SK-N-MC (cell line): Measurements from ENCODE around the gene MARCHF6.
"Not testable (repeated sequence)": the region's sequence is repeated elsewhere in the genome, so short reads cannot be mapped to it uniquely, and the experiment has no call there.

Source experiments
- DNase-seq: peaks from one replicate; pipeline ENCODE4 v3.0.0-alpha.2; 2011; ENCODE audit warnings: low read depth, low spot score
- H3K27ac ChIP-seq: fragments of 200-600 bp; sonication (generic); 2 replicates; pipeline ENCODE4 v1.5.1; 2016; ENCODE audit warnings: mixed run types
- H3K36me3 ChIP-seq: fragments of 200-600 bp; sonication (generic); 2 replicates; pipeline ENCODE4 v1.6.1; 2017; ENCODE audit warnings: antibody characterized with exemption, low read length, mixed read lengths; ENCODE audit not compliant: insufficient read depth
- H3K4me3 ChIP-seq: fragments of 200-600 bp; sonication (generic); 2 replicates; pipeline ENCODE4 v1.5.1; 2016
- H3K9ac ChIP-seq: fragments of 200-600 bp; sonication (generic); 2 replicates; pipeline ENCODE4 v1.8.0; 2017; ENCODE audit warnings: mixed run types, mixed read lengths; ENCODE audit not compliant: insufficient read length
- H3K9me3 ChIP-seq: fragments of 200-600 bp; sonication (generic); 2 replicates; pipeline ENCODE4 v1.6.1; 2017; ENCODE audit warnings: low read depth, mild to moderate bottlenecking, antibody characterized with exemption, low read length, moderate library complexity, mixed read lengths
- EZH2 ChIP-seq: fragments of 200-600 bp; sonication (generic); IDR thresholded peaks from one replicate; pipeline ENCODE4 v1.6.1; 2017; ENCODE audit warnings: antibody characterized with exemption
- FOXP2 ChIP-seq: optimal IDR thresholded peaks from 2 replicates; pipeline ENCODE3; 2011; ENCODE audit warnings: mild to moderate bottlenecking, moderate library complexity; ENCODE audit not compliant: insufficient read depth; ENCODE audit errors: extremely low read length, control extremely low read depth
- POLR2AphosphoS5 ChIP-seq: IDR thresholded peaks from 2 replicates; pipeline ENCODE4 v1.6.1; 2012; ENCODE audit warnings: mild to moderate bottlenecking, low read depth, low read length, borderline replicate concordance

Gene MARCHF6

DNA sequence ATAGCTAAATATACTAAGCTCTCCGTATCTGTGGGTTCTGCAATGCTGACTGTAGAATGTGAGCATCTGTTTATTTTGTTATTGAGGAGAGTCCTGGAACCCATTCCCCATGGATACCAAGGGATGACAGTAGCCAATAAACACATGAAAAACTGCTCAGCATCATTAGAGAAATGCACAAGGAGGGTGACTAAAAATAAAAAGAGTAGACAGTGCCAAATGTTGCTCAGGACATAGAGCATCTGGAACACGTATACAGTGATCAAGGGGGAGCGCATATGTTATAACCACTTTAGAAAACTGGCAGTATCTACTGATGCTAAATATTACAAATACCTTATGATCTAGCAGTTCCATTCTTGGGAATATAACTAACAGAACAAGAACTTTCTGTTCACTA is 31.0 kb downstream of the MARCHF6 start:
- no peak for DNase-seq
- no peaks in the 10 kb centered on the region for H3K9me3 ChIP-seq
- no peak overlapping the region for H3K27ac ChIP-seq
- no peak overlapping the region for H3K9ac ChIP-seq
- peaks cover 78% of the 10 kb centered on the region for H3K36me3 ChIP-seq
- no peak for TF ChIP-seq FOXP2
- TF ChIP-seq POLR2AphosphoS5, result no peak
- TF ChIP-seq EZH2, result no peak
- H3K4me3 ChIP-seq, result no peak overlapping the region

DNA sequence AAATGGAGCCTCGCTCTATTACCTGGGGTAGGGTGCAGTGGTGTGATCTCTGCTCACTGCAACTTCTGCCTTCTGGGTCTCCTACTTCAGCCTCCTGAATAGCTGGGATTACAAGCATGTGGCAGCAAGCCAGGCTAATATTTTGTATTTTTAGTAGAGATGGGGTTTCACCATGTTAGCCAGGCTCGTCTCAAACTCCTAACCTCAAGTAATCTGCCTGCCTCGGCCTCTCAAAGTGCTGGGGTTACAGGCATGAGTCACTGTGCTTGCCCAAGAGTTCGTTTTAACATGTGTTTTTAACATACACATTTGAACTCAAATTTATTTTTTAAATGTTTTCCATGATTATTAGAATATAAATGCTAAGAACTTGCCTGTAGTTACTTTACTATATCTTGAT is 34.2 kb downstream of the MARCHF6 start:
- Histone ChIP-seq H3K36me3 (peaks cover 82% of the 10 kb centered on the region), H3K9ac (no peak overlapping the region), H3K27ac (no peak overlapping the region), H3K4me3 (no peak overlapping the region), H3K9me3 (no peaks in the 10 kb centered on the region)
- TF ChIP-seq FOXP2, result no peak
- no peak for TF ChIP-seq EZH2
- TF ChIP-seq POLR2AphosphoS5, result no peak
- no peak for DNase-seq

DNA sequence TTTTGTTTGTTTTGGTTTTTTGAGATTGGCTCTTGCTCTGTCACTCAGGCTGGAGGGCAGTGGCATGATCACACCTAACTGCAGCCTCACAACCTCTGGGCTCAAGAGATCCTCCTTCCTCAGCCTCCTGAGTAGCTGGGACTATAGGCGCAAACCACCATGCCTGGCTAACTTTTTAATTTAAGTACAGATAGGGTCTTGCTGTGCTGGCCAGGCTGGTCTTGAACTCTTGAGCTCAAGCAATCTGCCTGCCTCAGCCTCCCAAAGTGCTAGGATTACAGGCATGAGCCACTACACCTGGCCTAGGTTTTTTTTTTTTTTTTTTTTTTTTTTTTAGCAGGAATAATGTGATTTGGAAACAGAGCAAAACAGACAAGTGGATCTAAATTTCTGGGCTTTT is 37.6 kb downstream of the MARCHF6 start:
- no peak overlapping the region for H3K9ac ChIP-seq
- DNase-seq, result no peak
- no peak overlapping the region for H3K27ac ChIP-seq
- H3K4me3 ChIP-seq, result no peak overlapping the region
- TF ChIP-seq POLR2AphosphoS5, result no peak
- peaks cover 91% of the 10 kb centered on the region for H3K36me3 ChIP-seq
- no peaks in the 10 kb centered on the region for H3K9me3 ChIP-seq

DNA sequence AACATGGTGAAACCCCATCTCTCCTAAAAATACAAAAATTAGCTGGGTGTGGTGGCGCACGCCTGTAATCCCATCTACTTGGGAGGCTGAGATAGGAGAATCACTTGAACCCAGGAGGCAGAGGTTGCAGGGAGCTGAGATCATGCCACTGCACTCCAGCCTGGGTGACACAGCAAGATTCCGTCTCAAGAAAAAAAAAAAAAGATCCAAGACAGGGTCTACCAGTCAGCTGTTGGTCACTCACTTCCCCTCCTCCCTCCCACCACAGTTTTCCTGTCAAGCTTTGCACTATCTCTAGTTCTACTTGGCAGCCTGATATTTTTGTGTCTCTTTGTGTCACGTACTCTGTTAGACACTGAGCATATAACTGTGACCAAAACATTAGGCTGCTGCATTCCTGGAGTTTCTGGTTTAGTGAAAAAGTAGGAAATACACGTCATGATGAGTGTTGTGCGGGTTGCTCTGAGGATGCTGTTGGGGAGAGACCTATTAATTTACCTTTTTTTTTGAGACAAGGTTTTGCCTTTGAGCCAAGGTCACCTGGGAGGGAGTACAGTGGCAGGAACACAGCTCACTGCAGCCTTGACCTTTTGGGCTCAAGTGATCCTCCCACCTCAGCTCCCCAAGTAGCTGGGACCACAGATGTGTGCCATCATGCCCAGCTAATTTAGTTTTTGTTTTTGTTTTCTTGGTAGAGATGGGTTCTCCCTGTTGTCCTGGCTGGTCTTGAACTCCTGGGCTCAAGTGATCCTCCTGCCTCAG is 39.3 kb downstream of the MARCHF6 start:
- not testable (repeated sequence) for H3K27ac ChIP-seq, H3K9ac ChIP-seq, DNase-seq, H3K4me3 ChIP-seq, H3K9me3 ChIP-seq
- peaks cover 96% of the 10 kb centered on the region for H3K36me3 ChIP-seq

DNA sequence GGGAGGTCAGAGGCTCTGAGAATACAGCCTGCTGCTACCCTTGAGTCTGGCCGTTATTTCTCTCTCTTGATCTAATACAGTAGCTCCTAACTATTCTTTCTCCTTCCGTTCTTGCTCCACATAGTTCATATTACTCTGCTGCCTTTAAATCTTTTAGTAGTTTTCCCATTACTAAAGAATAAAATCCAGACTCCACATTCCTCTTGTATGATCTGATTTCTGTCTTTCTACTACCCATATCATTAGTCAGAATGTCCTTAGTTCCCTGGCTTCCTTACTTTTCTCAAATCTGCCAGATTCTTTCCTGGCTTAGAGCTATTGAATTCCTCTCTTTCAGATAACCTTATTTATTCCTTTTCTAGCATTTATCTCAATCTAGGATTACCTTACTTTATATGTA is 40.0 kb downstream of the MARCHF6 start:
- peak overlapping the region; percentile 21; the same call in 1 of the 2 replicates for H3K27ac ChIP-seq
- H3K4me3 ChIP-seq, result no peak overlapping the region
- peaks cover 96% of the 10 kb centered on the region for H3K36me3 ChIP-seq
- no peak for DNase-seq
- H3K9me3 ChIP-seq, result no peaks in the 10 kb centered on the region
- TF ChIP-seq EZH2 (no peak), FOXP2 (no peak), POLR2AphosphoS5 (no peak)
- no peak overlapping the region for H3K9ac ChIP-seq

DNA sequence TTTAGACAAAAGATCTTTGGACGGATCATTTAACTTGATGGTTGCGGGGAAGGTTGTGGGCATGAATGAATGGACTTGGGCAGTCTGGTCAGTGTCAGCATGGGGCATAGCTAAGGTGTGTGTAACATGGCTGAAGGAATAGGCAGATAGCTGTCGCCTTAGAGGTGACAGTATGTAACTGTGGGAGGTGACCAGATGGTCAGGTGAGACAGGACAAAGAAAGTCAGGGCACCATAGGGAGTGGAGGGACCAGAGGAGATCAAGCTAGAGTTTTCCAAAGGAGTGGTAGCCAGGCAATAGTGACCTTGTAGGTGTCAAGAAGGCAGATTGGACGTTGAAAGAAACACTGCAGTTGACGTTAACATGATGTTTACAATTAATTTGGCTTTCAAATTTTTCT is 43.1 kb downstream of the MARCHF6 start:
- no peak overlapping the region for H3K4me3 ChIP-seq
- no peak for DNase-seq
- H3K9ac ChIP-seq, result no peak overlapping the region
- no peak overlapping the region for H3K27ac ChIP-seq
- no peak for TF ChIP-seq EZH2
- TF ChIP-seq POLR2AphosphoS5, result no peak
- TF ChIP-seq FOXP2, result no peak
- H3K9me3 ChIP-seq, result no peaks in the 10 kb centered on the region
- H3K36me3 ChIP-seq, result peaks cover 92% of the 10 kb centered on the region

DNA sequence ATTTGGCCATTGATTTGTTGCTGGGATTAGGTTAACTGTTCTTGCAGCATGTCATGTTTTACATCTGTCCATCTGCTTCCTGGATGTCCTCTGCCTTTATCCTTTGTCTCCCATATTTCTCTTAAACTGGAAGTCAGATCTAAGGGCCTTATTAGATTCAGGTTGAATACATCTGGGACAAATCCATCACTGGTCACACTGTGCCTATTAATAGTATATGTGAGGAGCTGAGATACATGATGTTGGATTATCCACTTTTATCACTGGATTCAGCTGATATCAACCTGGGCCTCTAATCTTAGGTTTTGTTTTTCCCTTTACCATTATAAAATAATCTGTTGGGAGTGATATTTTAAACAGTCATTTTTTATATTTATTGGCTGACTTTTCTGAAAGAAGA is 46.3 kb downstream of the MARCHF6 start:
- no peak for DNase-seq
- no peak for TF ChIP-seq EZH2
- TF ChIP-seq POLR2AphosphoS5, result no peak
- TF ChIP-seq FOXP2, result no peak
- H3K36me3 ChIP-seq, result peaks cover 92% of the 10 kb centered on the region
- no peak overlapping the region for H3K9ac ChIP-seq
- H3K9me3 ChIP-seq, result no peaks in the 10 kb centered on the region
- H3K27ac ChIP-seq, result no peak overlapping the region
- no peak overlapping the region for H3K4me3 ChIP-seq

DNA sequence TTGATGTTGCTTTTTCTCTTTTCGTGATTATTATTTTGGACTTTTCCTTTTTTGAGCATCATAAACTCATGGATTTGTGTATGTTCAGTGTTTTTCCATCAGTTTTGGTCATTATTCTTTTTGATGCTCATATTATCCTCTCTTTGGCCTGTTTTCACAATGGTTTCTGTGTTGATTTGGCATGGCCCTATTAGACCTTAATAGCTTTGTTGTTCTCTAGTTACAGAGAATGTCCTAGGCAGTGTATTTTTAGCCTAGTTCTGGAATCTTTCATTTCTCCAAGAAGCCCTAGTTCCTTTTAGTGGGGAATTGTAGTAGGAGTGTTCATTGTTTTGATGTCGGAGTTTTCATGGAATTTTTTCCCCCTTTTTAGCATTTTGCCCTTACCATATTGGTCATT is 46.9 kb downstream of the MARCHF6 start:
- TF ChIP-seq POLR2AphosphoS5, result no peak
- TF ChIP-seq EZH2, result no peak
- no peak for TF ChIP-seq FOXP2
- Histone ChIP-seq H3K4me3 (no peak overlapping the region), H3K27ac (no peak overlapping the region), H3K36me3 (peaks cover 92% of the 10 kb centered on the region), H3K9me3 (no peaks in the 10 kb centered on the region), H3K9ac (no peak overlapping the region)
- DNase-seq, result no peak

DNA sequence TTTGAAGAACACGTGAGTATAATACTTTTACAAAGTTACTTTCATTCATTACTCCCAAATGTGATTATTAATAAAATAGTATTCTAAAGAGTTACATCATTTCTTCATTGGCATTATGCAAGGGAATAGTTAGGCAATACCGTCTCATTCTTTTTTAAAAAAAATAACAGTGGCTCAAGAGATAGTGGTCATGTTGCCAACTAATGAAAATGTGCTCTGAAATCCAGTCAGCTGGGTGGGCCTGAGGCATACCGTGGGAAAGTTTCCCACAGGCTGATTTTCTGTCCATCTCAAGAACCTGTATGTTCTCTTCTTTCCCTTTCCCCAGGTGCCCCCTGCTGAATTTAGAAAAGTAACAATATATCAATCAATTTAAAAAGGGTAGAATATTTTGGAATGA is 47.3 kb downstream of the MARCHF6 start:
- Histone ChIP-seq H3K27ac (no peak overlapping the region), H3K36me3 (peaks cover 92% of the 10 kb centered on the region), H3K4me3 (no peak overlapping the region), H3K9me3 (no peaks in the 10 kb centered on the region), H3K9ac (no peak overlapping the region)
- TF ChIP-seq FOXP2 (no peak), EZH2 (no peak), POLR2AphosphoS5 (no peak)
- DNase-seq, result no peak
